Measurements from ENCODE around the gene PDGFRB.

Gene PDGFRB

GRCh38 chr5:150137997-150138396 is 17.6 kb downstream of the PDGFRB start:
- no peak for TF ChIP-seq CTCF (conservative IDR thresholded peaks at IDR 0.05; ENCODE audit: low read depth, low read length)
- peak; percentile 64 for DNase-seq (ENCODE audit: low read depth)
- H3K4me3 ChIP-seq (ENCODE audit: low read depth, low read length) = no peak overlapping the region

GRCh38 chr5:150137168-150137957 is 18.3 kb downstream of the PDGFRB start:
- peak; percentile 80 for DNase-seq (ENCODE audit: low read depth)
- TF ChIP-seq CTCF (conservative IDR thresholded peaks at IDR 0.05; ENCODE audit: low read depth, low read length) = no peak
- H3K4me3 ChIP-seq (ENCODE audit: low read depth, low read length) = no peak overlapping the region

GRCh38 chr5:150136305-150137167 is 19.1 kb downstream of the PDGFRB start:
- no peak for TF ChIP-seq CTCF (conservative IDR thresholded peaks at IDR 0.05; ENCODE audit: low read depth, low read length)

GRCh38 chr5:150135557-150136304 is 19.9 kb downstream of the PDGFRB start:
- TF ChIP-seq CTCF (conservative IDR thresholded peaks at IDR 0.05; ENCODE audit: low read depth, low read length) = no peak
- no peak for DNase-seq (ENCODE audit: low read depth)
- no peak overlapping the region for H3K4me3 ChIP-seq (ENCODE audit: low read depth, low read length)

More at GRCh38 chr5:150136305-150137167, 19.1 kb downstream of the PDGFRB start:
- no peak for DNase-seq (ENCODE audit: low read depth)
- no peak overlapping the region for H3K4me3 ChIP-seq (ENCODE audit: low read depth, low read length)

- H3K4me3 ChIP-seq (ENCODE audit: low read depth, low read length) = no peak overlapping the region
- DNase-seq (ENCODE audit: low read depth) = no peak
- no peak for TF ChIP-seq CTCF (conservative IDR thresholded peaks at IDR 0.05; ENCODE audit: low read depth, low read length)
These were observed 21.5 kb downstream of the PDGFRB start for GRCh38 chr5:150134198-150134588.

GRCh38 chr5:150133581-150134197 is 22.0 kb downstream of the PDGFRB start:
- H3K4me3 ChIP-seq (ENCODE audit: low read depth, low read length) = no peak overlapping the region
- TF ChIP-seq CTCF (conservative IDR thresholded peaks at IDR 0.05; ENCODE audit: low read depth, low read length) = no peak
- DNase-seq (ENCODE audit: low read depth) = no peak
